GM12891 (cell line): ENCODE data around the gene OR4N2.
"Not testable (repeated sequence)": the region's sequence is repeated elsewhere in the genome, so short reads cannot be mapped to it uniquely, and the experiment has no call there.

ENCODE experiments used
- DNase-seq: peaks from one replicate; pipeline ENCODE4 v3.0.0; 2011; ENCODE audit warnings: low spot score; ENCODE audit not compliant: insufficient read length
- FAIRE-seq: peaks from 2 replicates; lab custom pipeline; 2011; peaks lifted over from hg19 to GRCh38; lab: Jason Lieb, UNC
- PAX5 ChIP-seq: IDR thresholded peaks from 2 replicates; pipeline ENCODE4 v1.6.1; 2011; ENCODE audit warnings: low read length, moderate library complexity, mild to moderate bottlenecking; ENCODE audit not compliant: insufficient read depth, severe bottlenecking
- POLR2A ChIP-seq: IDR thresholded peaks from 2 replicates; pipeline ENCODE4 v1.6.1; 2011; ENCODE audit warnings: low read depth, low read length, control low read depth
- POLR2AphosphoS5 ChIP-seq: IDR thresholded peaks from 2 replicates; pipeline ENCODE4 v1.6.1; 2011; ENCODE audit warnings: low read depth, low read length, control low read depth
- POU2F2 ChIP-seq: IDR thresholded peaks from 2 replicates; pipeline ENCODE4 v1.6.1; 2011; ENCODE audit warnings: low read depth, mild to moderate bottlenecking, control low read depth, low read length, moderate library complexity
- SPI1 ChIP-seq: IDR thresholded peaks from 2 replicates; pipeline ENCODE4 v1.6.1; 2011; ENCODE audit warnings: low read depth, low read length, control low read depth
- TAF1 ChIP-seq: IDR thresholded peaks from 2 replicates; pipeline ENCODE4 v1.6.1; 2011; ENCODE audit warnings: low read depth, low read length, control low read depth

OR4N2 gene

DNA sequence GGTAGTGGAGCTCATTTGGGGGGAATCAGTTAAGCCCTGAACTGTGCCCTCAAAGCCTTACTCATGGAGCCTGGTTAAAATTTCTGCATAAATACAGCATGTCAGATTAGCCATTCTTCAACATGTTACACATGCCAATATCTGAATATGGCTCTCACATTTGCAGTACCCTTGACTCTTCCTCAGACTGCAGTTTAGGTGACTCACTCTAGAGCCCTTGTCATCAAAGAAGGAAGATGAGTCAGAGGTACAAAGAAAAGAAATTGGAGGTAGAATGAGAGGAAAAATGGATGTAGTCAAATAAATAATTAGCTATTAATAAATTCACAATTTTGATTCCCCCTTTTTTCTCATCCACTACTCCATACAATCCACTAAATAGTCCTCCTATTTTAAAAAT lies 47.8 kb downstream of the OR4N2 start:
- DNase-seq (no peak), FAIRE-seq (no peak)
- TF ChIP-seq SPI1 (no peak), POLR2AphosphoS5 (no peak), TAF1 (no peak), PAX5 (no peak)

DNA sequence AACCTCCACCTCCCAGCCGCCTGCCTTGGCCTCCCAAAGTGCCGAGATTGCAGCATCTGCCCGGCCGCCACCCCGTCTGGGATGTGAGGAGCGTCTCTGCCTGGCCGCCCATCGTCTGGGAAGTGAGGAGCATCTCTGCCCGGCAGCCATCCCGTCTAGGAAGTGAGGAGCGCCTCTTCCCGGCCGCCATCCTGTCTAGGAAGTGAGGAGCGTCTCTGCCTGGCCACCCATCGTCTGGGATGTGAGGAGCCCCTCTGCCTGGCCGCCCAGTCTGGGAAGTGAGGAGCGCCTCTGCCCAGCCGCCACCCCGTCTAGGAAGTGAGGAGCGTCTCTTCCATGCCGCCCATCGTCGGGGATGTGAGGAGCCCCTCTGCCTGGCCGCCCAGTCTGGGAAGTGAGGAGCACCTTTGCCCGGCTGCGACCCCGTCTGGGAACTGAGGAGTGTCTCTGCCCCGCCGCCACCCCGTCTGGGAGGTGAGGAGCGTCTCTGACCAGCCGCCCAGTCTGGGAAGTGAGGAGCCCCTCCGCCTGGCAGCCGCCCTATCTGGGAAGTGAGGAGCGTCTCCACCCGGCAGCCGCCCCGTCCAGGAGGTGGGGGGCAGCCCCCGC lies 62.6 kb downstream of the OR4N2 start:
- not testable (repeated sequence) for DNase-seq, FAIRE-seq

DNA sequence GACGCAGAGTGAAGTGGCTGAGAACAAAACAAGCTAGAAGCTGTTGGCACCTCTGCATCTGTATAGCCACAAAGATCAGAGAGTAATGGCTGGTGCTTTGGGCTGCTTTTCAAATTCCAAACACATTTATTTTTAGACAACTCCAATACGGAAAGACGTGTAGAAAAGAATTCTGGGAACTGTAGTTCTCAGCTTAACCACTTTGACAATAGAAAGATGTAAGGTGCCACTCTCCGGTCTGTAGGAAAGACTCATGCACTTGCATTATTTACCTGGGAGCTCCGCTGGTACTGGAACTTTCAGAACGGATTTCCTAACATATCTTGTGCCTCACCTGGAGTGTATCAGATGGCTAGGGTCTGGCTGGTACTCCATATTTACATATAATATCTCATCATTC lies 69.6 kb downstream of the OR4N2 start:
- TF ChIP-seq PAX5 (no peak), SPI1 (no peak), POLR2A (no peak), TAF1 (no peak), POU2F2 (no peak), POLR2AphosphoS5 (no peak)
- no peak for DNase-seq
- no peak for FAIRE-seq

DNA sequence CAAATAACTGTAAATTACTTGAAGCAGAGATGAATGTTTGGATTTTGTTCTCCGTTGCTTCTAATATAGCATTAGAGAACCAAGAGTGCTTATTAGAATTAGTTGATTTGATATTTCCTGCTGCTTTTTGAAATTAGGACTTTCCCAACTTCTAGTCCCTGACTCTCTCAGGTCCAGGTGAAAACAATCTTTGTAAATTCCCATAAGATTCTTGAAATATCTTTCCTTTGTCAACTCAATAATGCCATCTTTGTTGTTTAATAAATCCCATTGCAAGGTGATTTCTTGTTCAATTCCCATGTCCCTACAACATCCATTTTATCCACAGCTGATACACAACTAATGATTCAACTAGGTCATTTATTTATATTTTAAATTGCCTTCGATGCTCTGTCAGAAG lies 71.3 kb downstream of the OR4N2 start, which contains the start of gene OR4K2:
Gene OR4K2, plus strand, starts transcription at position 301 of the 400 bp plus-strand sequence. CDS start 1,126 bp downstream, outside the sequence.
- FAIRE-seq (no peak), DNase-seq (no peak)
- TF ChIP-seq POLR2AphosphoS5 (no peak), POU2F2 (no peak), SPI1 (no peak), PAX5 (no peak), TAF1 (no peak), POLR2A (no peak)

DNA sequence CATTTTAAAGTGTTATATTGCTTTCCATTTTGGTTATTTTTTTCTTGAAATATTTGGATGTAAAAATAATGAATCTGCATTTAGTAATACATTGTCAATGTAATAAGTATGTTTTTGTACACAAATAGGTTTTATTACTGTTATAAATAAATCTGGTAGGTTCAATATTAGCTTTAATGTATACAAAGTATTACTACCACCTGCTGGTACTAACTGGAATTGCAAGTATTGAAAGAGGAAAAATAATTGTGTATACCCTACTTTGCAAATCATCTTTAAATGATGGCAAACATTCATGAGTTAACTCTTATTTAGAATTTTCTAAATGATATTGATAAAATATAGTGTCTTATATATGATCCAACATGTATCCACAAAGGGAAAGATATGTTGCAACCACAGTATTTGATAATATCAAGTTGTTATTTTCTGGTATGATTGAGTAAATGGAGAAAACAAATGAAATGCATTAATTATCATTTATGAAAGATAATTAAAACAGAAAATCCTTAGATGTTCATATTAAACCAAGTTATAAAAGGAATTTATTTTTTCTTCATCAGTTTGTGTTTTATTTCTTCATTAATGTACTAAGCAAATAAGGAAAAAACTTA lies 74.6 kb downstream of the OR4N2 start:
- DNase-seq (no peak), FAIRE-seq (no peak)

More for the DNA sequence above, 74.6 kb downstream of the OR4N2 start:
- TF ChIP-seq POLR2AphosphoS5, result no peak
- no peak for TF ChIP-seq PAX5
- TF ChIP-seq SPI1, result no peak
- TF ChIP-seq POLR2A, result no peak
- no peak for TF ChIP-seq POU2F2
